Keratinocyte (primary cell): Measurements from ENCODE around the gene AOPEP. TPM values are rescaled to one million over a fixed set of nuclear protein-coding genes. Genes with fewer than 3 reads are reported as not detected.

ENCODE experiments used
- DNase-seq: peaks from one replicate; pipeline ENCODE4 v3.0.0-alpha.2; 2011; ENCODE audit warnings: low read depth, missing footprints, low spot score
- FAIRE-seq: peaks from 2 replicates; lab custom pipeline; 2011; peaks lifted over from hg19 to GRCh38; lab: Jason Lieb, UNC
- H2AFZ ChIP-seq: 2 replicates; pipeline ENCODE4 v1.6.0; 2012; ENCODE audit warnings: low read length, control low read depth, inconsistent platforms; ENCODE audit not compliant: control insufficient read depth
- H3K27ac ChIP-seq: 2 replicates; pipeline ENCODE4 v1.5.1; 2011; ENCODE audit warnings: low read length; ENCODE audit not compliant: control insufficient read depth, insufficient read depth
- H3K27me3 ChIP-seq: 3 replicates; pipeline ENCODE4 v1.6.0; 2011; ENCODE audit warnings: low read length; ENCODE audit not compliant: control insufficient read depth, insufficient read depth; ENCODE audit errors: extremely low read depth
- H3K36me3 ChIP-seq, 2 experiments: 2 replicates in 1 of 2; 3 replicates in 1 of 2; pipeline ENCODE4 v1.5.1; 2011; ENCODE audit warnings: low read length in 2 of 2, mild to moderate bottlenecking in 1 of 2; ENCODE audit not compliant: control insufficient read depth in 2 of 2, insufficient read depth in 2 of 2; ENCODE audit errors: extremely low read depth in 1 of 2
- H3K4me1 ChIP-seq: 3 replicates; pipeline ENCODE4 v1.5.1; 2011; ENCODE audit warnings: low read length; ENCODE audit not compliant: control insufficient read depth, insufficient read depth; ENCODE audit errors: extremely low read depth
- H3K4me2 ChIP-seq: 3 replicates; pipeline ENCODE4 v1.6.0; 2011; ENCODE audit warnings: low read depth, low read length; ENCODE audit not compliant: control insufficient read depth, insufficient read depth; ENCODE audit errors: extremely low read depth
- H3K4me3 ChIP-seq, 3 experiments: fragments of 200-600 bp in 1 of 3; sonication (generic) in 1 of 3; 2 replicates in 2 of 3; 3 replicates in 1 of 3; pipeline ENCODE4 v1.5.1; 2011 to 2016; ENCODE audit warnings: low read length in 3 of 3, mild to moderate bottlenecking in 3 of 3, control low read depth in 2 of 3, inconsistent platforms in 1 of 3, low read depth in 1 of 3, mixed read lengths in 1 of 3, mixed run types in 1 of 3, moderate library complexity in 1 of 3; ENCODE audit not compliant: control insufficient read depth in 2 of 3, insufficient read depth in 2 of 3; ENCODE audit errors: extremely low read depth in 1 of 3
- H3K79me2 ChIP-seq: 2 replicates; pipeline ENCODE4 v1.6.0; 2012; ENCODE audit warnings: low read length; ENCODE audit not compliant: control insufficient read depth, insufficient read depth
- H3K9ac ChIP-seq: 3 replicates; pipeline ENCODE4 v1.6.0; 2011; ENCODE audit warnings: low read length; ENCODE audit not compliant: control insufficient read depth, insufficient read depth; ENCODE audit errors: extremely low read depth
- H3K9me1 ChIP-seq: 3 replicates; pipeline ENCODE4 v1.6.0; 2011; ENCODE audit warnings: low read length; ENCODE audit not compliant: control insufficient read depth, insufficient read depth; ENCODE audit errors: extremely low read depth
- H3K9me3 ChIP-seq: 2 replicates; pipeline ENCODE4 v1.5.1; 2012; ENCODE audit warnings: low read depth, low read length; ENCODE audit not compliant: control insufficient read depth
- H4K20me1 ChIP-seq: 3 replicates; pipeline ENCODE4 v1.6.0; 2011; ENCODE audit warnings: low read length; ENCODE audit not compliant: control insufficient read depth, insufficient read depth; ENCODE audit errors: extremely low read depth
- EZH2 ChIP-seq: IDR thresholded peaks from one replicate; pipeline ENCODE4 v1.6.1; 2012; ENCODE audit warnings: inconsistent platforms, mild to moderate bottlenecking, low read length, moderate library complexity
- dilution Hi-C: fragments of 300-500 bp; cut with MboI; formaldehyde crosslinking; loops from one replicate; pipeline ENCODE4 v1.7.0; 2020; ENCODE audit warnings: low sequenced_read_pairs; ENCODE audit not compliant: extremely low pct_ligation_motif_present
- polyA plus RNA-seq, 5 experiments: library from polyadenylated mRNA; depleted of rRNA in 3 of 5; stranded (reverse) in 3 of 5; stranded (forward) in 1 of 5; unstranded in 1 of 5; fragments of >200 nt; gene quantifications; 1 replicate in 1 of 5; 2 replicates in 3 of 5; 3 replicates in 1 of 5; pipeline versions ENCODE4 v1.2.1 to v1.2.3, GENCODE V29; 2011 to 2012; ENCODE audit warnings: missing spikeins in 2 of 5, low read depth in 1 of 5, low replicate concordance in 1 of 5
- TF ChIP-seq, protein P1 (sequence below), 3 experiments: IDR thresholded peaks in 1 of 3; conservative IDR thresholded peaks in 1 of 3; optimal IDR thresholded peaks in 1 of 3; 2 replicates in 2 of 3; 3 replicates in 1 of 3; pipeline versions ENCODE3 to v1.5.1; 2011; ENCODE audit warnings: low read length in 3 of 3, mild to moderate bottlenecking in 3 of 3, moderate library complexity in 2 of 3, control low read depth in 1 of 3, inconsistent platforms in 1 of 3; ENCODE audit not compliant: insufficient read depth in 2 of 3; ENCODE audit errors: extremely low read depth in 1 of 3

AOPEP gene
- polyA plus RNA-seq, 1 donor (not counting 4 experiments of a cell fraction or from before 2014, with no cell fraction given) = 27.0 TPM

- DNase-seq (no peak), FAIRE-seq (peak; percentile 20)
- Histone ChIP-seq H4K20me1 (no peaks in the 10 kb centered on the region), H2AFZ (no peak overlapping the region), H3K9me1 (no peaks in the 10 kb centered on the region), H3K9ac (peak overlapping the region; percentile 18), H3K9me3 (no peaks in the 10 kb centered on the region), H3K4me1 (peaks cover 56% of the 10 kb centered on the region), H3K79me2 (peaks cover 73% of the 10 kb centered on the region), H3K4me3 (no peak overlapping the region), H3K4me2 (no peak overlapping the region), H3K36me3 (peaks cover 7 to 23% of the 10 kb centered on the region in 2 experiments), H3K27me3 (no peaks in the 10 kb centered on the region), H3K27ac (peak overlapping the region; percentile 90)
- dilution Hi-C loops = no loop called here
- TF ChIP-seq, protein P1, sequence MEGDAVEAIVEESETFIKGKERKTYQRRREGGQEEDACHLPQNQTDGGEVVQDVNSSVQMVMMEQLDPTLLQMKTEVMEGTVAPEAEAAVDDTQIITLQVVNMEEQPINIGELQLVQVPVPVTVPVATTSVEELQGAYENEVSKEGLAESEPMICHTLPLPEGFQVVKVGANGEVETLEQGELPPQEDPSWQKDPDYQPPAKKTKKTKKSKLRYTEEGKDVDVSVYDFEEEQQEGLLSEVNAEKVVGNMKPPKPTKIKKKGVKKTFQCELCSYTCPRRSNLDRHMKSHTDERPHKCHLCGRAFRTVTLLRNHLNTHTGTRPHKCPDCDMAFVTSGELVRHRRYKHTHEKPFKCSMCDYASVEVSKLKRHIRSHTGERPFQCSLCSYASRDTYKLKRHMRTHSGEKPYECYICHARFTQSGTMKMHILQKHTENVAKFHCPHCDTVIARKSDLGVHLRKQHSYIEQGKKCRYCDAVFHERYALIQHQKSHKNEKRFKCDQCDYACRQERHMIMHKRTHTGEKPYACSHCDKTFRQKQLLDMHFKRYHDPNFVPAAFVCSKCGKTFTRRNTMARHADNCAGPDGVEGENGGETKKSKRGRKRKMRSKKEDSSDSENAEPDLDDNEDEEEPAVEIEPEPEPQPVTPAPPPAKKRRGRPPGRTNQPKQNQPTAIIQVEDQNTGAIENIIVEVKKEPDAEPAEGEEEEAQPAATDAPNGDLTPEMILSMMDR (optimal IDR thresholded peaks at IDR 0.05 in 1 of 3, IDR thresholded peaks at IDR 0.05 in 1 of 3, conservative IDR thresholded peaks at IDR 0.05 in 1 of 3; ENCODE audit: extremely low read depth in 1 of 3, insufficient read depth in 2 of 3, low read length in 3 of 3) = peak; percentile 6 to 23 (median 10)
- no peak for TF ChIP-seq EZH2
Measured at GRCh38 chr9:95025213-95026147, 299.0 kb downstream of the AOPEP start.

- no peaks in the 10 kb centered on the region for H3K27me3 ChIP-seq
- no peak overlapping the region for H2AFZ ChIP-seq
- H3K4me1 ChIP-seq = peaks cover 56% of the 10 kb centered on the region
- H3K36me3 ChIP-seq = peaks cover 7 to 26% of the 10 kb centered on the region in 2 experiments
- H4K20me1 ChIP-seq = no peaks in the 10 kb centered on the region
- H3K4me2 ChIP-seq = no peak overlapping the region
- H3K27ac ChIP-seq = no peak overlapping the region
- H3K9me1 ChIP-seq = no peaks in the 10 kb centered on the region
- peaks cover 79% of the 10 kb centered on the region for H3K79me2 ChIP-seq
- FAIRE-seq (no peak), DNase-seq (no peak)
- no peak for TF ChIP-seq EZH2
- TF ChIP-seq, protein P1 (optimal IDR thresholded peaks at IDR 0.05 in 1 of 3, IDR thresholded peaks at IDR 0.05 in 1 of 3, conservative IDR thresholded peaks at IDR 0.05 in 1 of 3; ENCODE audit: extremely low read depth in 1 of 3, insufficient read depth in 2 of 3, low read length in 3 of 3) = no peak
- no peak overlapping the region for H3K4me3 ChIP-seq
- dilution Hi-C loops = no loop called here
- no peaks in the 10 kb centered on the region for H3K9me3 ChIP-seq
- no peak overlapping the region for H3K9ac ChIP-seq
Measured at GRCh38 chr9:95026148-95026524, 299.6 kb downstream of the AOPEP start.
